Peyer's patch (tissue), 4 donors: ENCODE measurements around the gene PACRG.

Source experiments
- CTCF ChIP-seq, 6 experiments: fragments of 450-650 bp in 4 of 6; fragments of 200-600 bp in 2 of 6; sonication (generic) in 1 of 6; IDR thresholded peaks; one replicate each; pipeline ENCODE4 v1.5.1; 2017 to 2019; ENCODE audit warnings: antibody characterized with exemption in 6 of 6, mild to moderate bottlenecking in 3 of 6, moderate library complexity in 1 of 6
- POLR2A ChIP-seq, 2 donors: fragments of 450-650 bp; IDR thresholded peaks; one replicate each; pipeline ENCODE4 v1.5.1; 2017; ENCODE audit warnings: antibody characterized with exemption in 2 of 2, mild to moderate bottlenecking in 2 of 2, moderate library complexity in 2 of 2

DNA sequence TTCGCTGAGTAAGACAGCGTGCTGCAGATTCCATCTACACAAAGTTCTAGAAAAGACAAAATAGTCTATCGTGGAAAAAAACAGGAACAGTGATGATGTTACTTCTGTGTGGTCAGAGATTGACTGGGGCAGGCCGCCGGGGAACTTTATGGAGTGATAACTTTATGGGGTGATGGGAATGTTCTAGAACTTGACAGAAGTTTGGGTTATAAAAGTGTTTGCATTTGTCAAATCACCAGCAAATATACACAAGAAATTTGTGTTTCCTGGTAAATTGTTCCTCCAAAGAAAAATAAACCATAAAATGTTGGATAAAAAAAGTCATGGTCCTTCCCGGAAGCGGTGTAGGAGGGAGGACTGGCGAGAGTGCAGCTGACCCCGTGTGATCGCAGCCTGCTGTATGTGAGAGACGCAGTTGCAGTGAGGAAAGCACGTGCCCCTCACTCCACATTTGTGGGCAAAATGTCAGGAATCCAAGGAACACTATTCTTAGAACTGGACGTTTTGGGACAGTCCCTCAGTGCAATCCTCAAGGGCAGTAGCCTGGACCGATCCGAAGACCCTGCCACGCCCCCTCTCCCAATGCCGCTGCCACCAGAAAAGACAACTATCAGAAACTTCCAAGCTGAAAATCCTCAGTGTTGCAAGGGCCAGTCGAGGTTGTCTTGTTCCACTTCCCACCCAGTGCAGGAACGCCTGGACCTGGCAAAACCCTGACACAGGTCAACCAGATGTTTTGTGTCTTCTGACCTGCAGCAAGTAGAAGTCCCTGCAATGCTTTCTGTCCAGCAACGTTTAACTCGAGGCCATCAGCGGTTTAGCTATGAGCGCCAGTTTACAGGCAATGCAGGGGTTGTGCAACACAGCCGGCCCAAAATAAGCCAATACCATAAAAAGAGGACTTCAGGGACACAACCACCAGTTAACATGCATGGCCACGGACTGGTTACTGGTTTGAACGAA is 606.2 kb downstream of the PACRG start:
- TF ChIP-seq POLR2A (IDR thresholded peaks at IDR 0.05) = no peak
- no peak for TF ChIP-seq CTCF (IDR thresholded peaks at IDR 0.05)
